ENCODE measurements around the gene AHNAK2.
"Not testable (repeated sequence)": the region's sequence is repeated elsewhere in the genome, so short reads cannot be mapped to it uniquely, and the experiment has no call there.

The AHNAK2 gene

GRCh38 chr14:104924421-104925213, 53.6 kb downstream of the AHNAK2 start, which contains the start of gene PLD4:
Gene PLD4, plus strand, starts transcription at chr14:104924879. Its CDS starts 2,262 bp downstream, at chr14:104927141.
- no peak for FAIRE-seq

DNA sequence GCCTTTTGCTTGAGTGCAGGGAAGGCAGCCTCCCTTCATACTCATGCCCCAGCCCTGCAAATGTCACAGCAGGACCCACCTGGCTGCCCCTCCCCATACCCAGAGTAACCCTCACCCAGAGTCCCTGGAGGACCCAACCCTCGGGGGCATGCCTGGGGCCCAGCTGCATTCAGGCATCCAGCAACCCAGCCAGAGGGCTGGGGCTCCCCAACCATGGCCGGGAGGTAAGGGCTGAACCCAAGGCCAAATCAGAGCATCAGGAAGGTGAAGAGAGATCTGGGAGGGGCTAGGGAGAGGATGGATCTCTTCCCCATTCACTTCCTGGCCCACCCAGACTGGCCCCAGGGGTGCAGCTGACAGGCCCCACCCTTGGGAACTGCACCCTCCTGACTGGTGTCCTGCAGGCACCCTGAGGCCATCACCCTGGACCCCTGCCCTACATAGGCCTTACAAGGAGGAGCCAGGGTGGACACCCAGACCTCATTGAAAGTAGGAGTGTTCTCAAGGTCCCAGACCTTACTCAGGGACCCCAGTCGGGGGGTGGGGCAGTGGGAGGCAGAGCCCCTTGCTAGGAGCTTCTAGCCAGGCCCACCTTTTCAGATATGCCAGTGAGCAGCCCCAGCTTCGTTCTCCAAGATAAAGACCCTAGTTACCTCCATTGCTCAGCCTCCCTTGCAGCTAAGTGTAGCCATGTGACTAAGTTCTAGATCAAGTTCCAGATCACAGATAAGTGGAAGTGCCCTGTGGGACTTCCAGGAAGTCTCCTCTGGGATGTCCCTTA, 54.3 kb downstream of the AHNAK2 start:
- no peak for FAIRE-seq

GRCh38 chr14:104919993-104920315, 58.2 kb downstream of the AHNAK2 start:
- no peak for FAIRE-seq

DNA sequence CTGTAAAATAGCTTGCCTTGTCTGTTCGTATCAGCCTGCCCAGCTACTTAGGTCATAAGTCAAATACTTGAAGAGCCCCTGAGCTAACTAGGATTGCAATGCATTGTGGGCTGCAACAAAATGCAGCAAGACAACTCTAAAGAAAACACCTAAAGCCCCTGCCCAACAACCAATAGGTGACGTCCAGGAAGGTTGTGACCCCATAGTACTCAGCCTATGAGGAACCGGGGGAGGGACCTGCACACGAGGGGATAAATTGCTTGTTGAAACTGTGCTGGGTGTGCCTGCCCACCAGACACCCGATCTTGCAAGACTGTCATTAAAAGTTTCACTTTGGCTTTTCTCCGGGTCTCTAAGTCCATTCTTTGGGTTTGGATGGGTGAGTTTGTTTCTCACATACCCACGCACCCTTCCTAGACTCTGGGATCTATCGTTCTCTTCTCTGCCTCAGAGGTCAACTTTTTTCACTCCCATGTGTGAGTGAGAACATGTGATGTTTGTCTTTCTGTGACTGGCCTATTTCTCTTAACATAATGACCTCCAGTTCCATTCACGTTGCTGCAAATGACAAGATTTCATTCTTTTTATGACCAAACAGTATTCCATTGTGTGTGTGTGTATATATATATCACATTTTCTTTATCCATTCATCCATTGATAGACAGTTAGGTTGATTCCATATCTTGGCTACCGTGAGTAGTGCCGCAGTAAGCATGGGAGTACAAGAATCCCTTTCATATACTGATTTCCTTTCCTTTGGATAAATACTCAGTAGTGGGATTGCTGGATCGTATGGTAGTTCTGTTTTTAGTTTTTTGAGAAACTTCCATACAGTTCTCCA, 58.8 kb downstream of the AHNAK2 start:
- FAIRE-seq = not testable (repeated sequence)

- no peak for FAIRE-seq
Measured at GRCh38 chr14:104917993-104918392, 60.2 kb downstream of the AHNAK2 start.

DNA sequence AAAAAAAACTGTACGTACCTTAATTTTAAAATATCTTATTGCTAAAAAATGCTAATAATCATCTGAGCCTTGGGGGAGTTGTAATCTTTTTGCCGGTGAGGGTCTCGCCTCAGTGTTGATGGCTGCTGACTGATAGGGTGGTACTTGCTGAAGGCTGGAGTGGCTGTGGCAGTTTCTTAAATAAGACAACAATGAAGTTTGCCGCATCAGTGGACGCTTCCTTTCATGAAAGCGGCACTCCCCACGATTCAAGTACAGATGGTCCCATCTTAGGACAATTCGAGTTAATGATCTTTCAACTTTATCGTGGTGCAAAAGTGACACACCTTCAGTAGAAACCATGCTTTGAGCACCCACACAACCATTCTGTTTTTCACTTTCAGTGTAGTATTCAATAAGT, 61.1 kb downstream of the AHNAK2 start:
- FAIRE-seq = no peak

- FAIRE-seq = no peak
Measured at GRCh38 chr14:104913435-104913834, 64.7 kb downstream of the AHNAK2 start.

GRCh38 chr14:104912053-104912452, 66.1 kb downstream of the AHNAK2 start:
- FAIRE-seq = no peak

- no peak for FAIRE-seq
Measured at GRCh38 chr14:104908303-104908702, 69.9 kb downstream of the AHNAK2 start.

GRCh38 chr14:104905579-104905933, 72.6 kb downstream of the AHNAK2 start:
- FAIRE-seq = not testable (repeated sequence)

DNA sequence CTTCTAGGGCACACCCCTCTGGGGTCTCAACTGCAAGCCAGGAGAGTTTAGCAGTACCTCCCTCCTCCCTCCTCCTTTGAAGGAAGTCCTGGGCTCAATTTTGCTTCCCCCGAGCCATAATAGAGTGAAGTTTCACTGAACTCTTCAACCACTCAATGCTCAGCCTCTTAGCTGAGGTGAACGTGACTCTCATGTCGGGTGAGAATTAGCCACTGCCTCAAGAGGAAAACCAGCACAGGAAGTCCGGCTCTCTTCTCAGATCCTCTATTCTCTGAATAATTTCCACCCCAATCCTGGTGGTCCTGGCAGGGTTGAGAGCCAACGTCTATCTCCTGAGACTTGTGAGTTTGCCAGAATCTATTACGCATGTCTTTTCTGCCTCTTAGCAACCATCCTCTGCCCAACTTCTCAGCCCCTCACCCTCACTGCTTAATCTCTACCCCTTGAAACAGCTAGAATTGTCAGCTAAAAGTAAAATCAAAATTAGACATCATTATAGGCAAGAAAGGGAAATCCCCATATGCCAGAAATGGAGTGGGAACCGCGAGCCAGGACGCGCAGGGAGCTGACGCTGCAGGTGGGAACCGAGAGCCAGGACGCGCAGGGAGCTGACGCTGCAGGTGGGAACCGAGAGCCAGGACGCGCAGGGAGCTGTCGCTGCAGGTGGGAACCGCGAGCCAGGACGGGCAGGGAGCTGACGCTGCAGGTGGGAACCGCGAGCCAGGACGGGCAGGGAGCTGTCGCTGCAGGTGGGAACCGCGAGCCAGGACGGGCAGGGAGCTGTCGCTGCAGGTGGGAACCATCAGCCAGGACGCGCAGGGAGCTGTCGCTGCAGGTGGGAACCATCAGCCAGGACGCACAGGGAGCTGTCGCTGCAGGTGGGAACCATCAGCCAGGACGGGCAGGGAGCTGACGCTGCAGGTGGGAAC, 73.3 kb downstream of the AHNAK2 start:
- not testable (repeated sequence) for FAIRE-seq

DNA sequence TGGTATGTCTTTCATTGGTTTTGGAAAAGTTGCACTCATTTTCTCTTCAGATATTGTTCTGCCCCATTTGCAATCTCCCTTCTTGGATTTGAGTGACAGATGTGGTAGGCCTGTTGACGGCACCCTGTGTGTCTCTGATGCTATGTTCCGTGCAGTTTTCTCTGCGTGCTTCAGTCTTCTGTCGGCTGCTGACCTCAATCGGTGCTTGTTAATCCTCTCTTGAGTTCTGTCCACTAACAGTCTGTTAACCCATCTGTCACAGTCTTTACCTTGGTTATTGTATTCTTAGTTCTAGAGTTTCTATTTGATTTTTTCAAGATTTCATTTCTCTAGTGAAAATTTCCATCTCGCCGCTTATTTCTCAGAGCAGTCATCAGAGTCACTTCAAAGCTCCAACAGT, 74.2 kb downstream of the AHNAK2 start:
- FAIRE-seq = no peak

DNA sequence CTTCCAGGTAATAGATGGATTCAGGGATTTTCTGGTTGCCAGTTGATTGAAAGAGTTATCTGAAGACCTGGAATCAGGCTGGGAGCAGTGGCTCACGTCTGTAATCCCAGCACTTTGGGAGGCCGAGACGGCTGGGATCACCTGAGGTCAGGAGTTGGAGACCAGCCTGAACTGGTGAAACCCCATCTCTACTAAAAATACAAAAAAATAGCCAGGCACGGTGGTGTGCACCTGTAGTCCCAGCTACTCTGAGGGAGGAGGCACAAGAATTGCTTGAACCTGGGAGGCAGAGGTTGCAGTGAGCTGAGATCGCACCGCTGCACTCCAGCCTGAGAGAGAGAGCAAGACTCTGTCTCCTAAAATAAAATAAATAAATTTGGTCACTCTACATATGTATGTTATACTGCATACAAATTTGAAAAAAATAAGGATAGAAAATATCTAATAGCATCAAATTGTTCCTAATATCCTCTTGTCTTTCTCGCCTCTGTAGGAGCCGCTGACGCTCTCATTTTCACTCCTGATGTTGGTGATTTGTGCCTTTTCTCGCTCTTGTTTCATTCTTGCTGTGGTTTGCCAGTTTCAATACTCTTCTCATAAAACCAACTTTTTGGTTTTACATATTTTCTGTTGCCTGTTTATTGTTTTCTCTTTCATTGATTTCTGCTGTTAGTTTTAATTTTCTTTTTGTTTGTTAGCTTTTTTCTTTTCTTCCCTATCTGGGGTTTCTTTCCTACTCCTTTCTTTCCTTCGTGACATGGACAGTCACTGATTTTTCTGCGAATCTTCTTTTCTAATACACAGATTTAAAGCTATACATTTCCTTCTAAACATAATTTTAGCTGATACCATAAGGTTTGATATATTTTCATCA, 77.3 kb downstream of the AHNAK2 start:
- FAIRE-seq = no peak

- no peak for FAIRE-seq
Measured at GRCh38 chr14:104899781-104900180, 78.4 kb downstream of the AHNAK2 start.

DNA sequence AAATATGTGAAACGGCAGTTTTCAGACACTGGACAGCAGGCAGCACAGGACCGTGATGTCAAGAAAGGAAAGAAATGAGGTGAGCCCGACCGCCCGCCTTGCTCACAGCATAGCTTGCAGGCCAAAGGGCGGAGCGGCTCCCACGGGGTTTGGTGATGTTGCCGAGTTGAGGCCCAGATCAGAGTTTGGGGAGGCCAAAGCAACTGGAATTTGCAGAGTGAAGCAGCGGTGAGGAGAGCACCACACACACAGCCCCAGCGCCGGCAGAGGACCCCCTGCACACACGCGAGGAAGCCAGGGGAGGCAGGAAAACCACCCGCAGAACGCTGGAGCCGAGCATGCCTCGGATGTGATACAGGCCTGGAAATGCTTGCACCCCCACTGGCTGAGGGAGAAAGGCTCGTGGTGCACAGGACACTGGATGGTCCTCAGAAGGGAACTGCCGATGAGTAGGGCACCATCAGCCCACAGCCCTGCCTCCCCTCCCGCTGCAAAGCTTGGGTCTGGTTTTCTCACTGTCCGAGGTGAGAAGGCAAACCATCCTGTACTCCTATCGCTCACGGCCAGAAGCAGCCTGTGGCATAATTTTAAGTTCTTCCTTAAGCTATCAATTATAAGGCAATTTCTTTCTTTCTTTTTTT, 79.2 kb downstream of the AHNAK2 start:
- no peak for FAIRE-seq

GRCh38 chr14:104898195-104898558, 80.0 kb downstream of the AHNAK2 start:
- no peak for FAIRE-seq

DNA sequence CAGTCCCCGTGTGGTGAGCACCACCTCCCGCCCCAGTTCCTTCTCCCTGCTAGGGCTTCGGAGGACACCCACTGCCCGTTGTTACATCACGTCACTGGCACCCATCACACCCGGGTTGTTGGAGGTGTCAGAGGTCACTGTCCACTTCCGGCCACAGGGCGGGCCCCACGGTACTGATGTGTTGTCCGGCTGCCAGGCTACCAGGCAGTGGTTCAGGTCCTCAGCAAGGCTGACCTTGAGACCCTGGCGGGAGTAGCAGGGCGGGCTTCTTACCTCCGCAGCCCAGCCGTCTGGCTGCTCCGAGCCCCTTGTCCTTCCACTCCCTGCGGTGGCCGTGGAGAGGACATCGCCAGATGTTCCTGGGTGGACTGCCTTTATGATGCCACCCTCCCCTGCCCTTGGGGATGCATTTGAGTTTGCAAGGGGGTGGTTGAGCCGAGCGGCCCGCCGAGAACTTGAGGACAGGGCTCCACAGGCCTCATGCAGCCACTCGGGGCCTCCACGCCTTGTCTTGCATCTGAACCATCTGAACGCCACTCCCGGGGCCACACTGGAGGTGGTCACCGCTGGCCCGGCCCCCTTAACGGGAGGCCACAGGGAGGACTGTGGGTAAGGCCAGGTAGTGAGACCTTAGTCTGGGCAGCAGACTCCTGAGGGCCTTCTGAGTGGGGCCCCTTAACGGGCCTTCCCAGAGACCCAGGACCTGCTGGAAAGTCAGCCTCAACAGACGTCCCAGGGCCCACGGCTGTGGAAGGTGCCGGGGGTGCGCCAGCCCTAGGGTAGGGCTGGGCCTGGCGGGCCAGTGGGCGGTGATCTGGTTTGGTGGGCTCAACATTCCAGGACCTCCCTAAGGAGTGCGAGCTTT, 80.6 kb downstream of the AHNAK2 start:
- FAIRE-seq = no peak

DNA sequence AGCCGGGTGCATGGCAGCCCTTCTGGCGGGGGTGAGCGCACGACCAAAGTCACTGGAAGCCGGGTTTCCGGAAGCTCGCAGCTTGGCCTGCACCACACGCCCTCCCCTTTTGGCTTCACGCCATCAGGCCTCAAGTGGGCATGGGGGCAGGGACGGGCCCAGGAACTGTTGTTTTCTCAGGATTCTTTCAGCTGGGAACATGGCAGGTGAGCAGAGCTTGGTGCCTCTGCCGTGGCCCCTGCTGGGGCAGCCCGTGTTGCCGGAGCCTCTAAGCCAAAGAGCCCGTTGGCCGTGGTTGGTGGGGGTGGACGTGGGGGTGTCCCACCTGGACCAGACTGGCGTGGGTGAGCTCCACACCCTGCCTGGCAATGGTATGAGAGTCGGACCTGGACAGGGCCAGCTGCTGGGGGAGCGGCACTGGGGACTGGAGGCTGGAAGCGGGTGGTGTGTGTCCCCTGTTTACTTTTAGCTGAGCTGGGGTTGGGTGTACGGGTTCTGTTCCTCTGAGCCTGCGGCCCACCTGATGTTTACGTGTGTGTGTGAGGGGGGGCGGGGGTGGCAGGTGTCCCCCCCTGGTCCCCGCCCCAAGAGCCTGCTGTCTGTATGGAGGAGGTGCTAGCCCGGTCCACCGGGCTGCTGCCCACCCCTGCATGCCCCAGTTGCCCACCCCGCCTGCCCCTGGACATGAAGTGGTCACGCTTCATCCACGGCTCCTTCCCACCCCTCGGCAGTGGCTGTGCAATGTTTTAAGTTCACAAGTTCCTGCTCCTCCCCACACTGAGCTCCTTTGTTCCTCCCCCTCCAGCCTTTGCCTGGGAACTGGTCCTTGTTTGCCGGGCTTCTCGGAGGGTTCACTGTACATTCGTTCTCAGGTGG, 82.2 kb downstream of the AHNAK2 start:
- FAIRE-seq = no peak
